RWPE1 (cell line): ENCODE results near the gene NUDT1.

Experiments used
- CTCF ChIA-PET: fragments of 350-600 bp; sonication (Branson Sonifier 250); formaldehyde crosslinking; extraction: SDS; loops from one replicate; lab custom pipeline; 2021; lab: Yijun Ruan, JAX
- POLR2A ChIA-PET: fragments of 400-600 bp; formaldehyde crosslinking; extraction: SDS; loops from one replicate; lab custom pipeline; 2020; ENCODE audit warnings: antibody characterized with exemption; ENCODE audit not compliant: low non-redundant PET; lab: Yijun Ruan, JAX
- DNase-seq: peaks from one replicate; pipeline ENCODE4 v3.0.0; 2012; ENCODE audit warnings: low spot score
- H3K27ac ChIP-seq: fragments of 450-650 bp; 2 replicates; pipeline ENCODE4 v1.5.1; 2017
- CTCF ChIP-seq: fragments of 450-650 bp; conservative IDR thresholded peaks from 2 replicates; pipeline ENCODE4 v1.5.1; 2017; ENCODE audit warnings: low read depth, mild to moderate bottlenecking

The NUDT1 gene

GRCh38 chr7:2272031-2272430, 30.0 kb downstream of the NUDT1 start:
- CTCF ChIA-PET, result interaction anchor here (0.7 kb wide), 1 partner anchor 26 kb away, joined by 3 read pairs; no protein-coding TSS in a partner anchor
- H3K27ac ChIP-seq, result 0 out of 2 replicates have a peak overlapping the region, but pooled peaks have one; percentile 2
- no peak for DNase-seq
- POLR2A ChIA-PET, result no interaction called here
- no peak for TF ChIP-seq CTCF

DNA sequence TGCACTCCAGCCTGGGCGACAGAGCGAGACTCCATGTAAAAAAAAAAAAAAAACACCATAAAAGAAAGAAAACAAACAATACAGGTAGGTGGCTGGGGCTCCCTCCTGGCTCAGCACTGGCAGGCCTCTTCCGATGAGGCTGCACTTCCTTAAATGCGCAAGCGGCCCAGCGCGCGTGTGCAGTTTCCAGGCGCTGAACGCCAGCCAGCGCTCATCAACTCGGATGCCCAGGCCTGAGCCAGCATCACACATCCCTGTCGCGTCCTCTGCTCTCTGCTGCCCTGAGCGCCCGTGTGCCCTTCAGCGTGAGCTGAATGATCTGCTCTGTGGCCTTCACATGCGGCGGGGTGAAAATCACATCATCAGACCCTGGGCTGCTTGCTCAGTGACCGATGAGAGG, 31.8 kb downstream of the NUDT1 start:
- DNase-seq, result no peak
- CTCF ChIA-PET, result interaction anchor here (0.5 kb wide), 1 partner anchor 75 kb away, joined by 5 read pairs; no protein-coding TSS in a partner anchor
- no peak for TF ChIP-seq CTCF
- POLR2A ChIA-PET, result no interaction called here
- H3K27ac ChIP-seq, result no peak overlapping the region; the same call in 1 of the 2 replicates

- ChIA-PET CTCF (no interaction called here), POLR2A (no interaction called here)
- no peak overlapping the region; the same call in 1 of the 2 replicates for H3K27ac ChIP-seq
- no peak for TF ChIP-seq CTCF
- no peak for DNase-seq
These were observed 32.6 kb downstream of the NUDT1 start for GRCh38 chr7:2274666-2275065.

- DNase-seq, result no peak
- no peak overlapping the region; the same call in 1 of the 2 replicates for H3K27ac ChIP-seq
- TF ChIP-seq CTCF, result no peak
- CTCF ChIA-PET, result no interaction called here
- POLR2A ChIA-PET, result no interaction called here
These were observed 33.1 kb downstream of the NUDT1 start for GRCh38 chr7:2275101-2275500.

- ChIA-PET CTCF (no interaction called here), POLR2A (no interaction called here)
- H3K27ac ChIP-seq, result no peak overlapping the region
- no peak for DNase-seq
- TF ChIP-seq CTCF, result no peak
These were observed 34.1 kb downstream of the NUDT1 start for GRCh38 chr7:2276107-2276506.

- CTCF ChIA-PET, result no interaction called here
- POLR2A ChIA-PET, result no interaction called here
These were observed 36.0 kb downstream of the NUDT1 start for GRCh38 chr7:2278026-2278425.

More at GRCh38 chr7:2278026-2278425, 36.0 kb downstream of the NUDT1 start:
- no peak for DNase-seq
- no peak for TF ChIP-seq CTCF
- H3K27ac ChIP-seq, result no peak overlapping the region
